MCF 10A (cell line): ENCODE data around the gene SOCS7. TPM values are rescaled to one million over a fixed set of nuclear protein-coding genes. Genes with fewer than 3 reads are reported as not detected.

Experiments used
- BruUV-seq: library from RNA; stranded (reverse); fragments of 400-500 nt; replicated peaks from 2 replicates; lab custom pipeline; 2021; lab: Mats Ljungman, UMichigan
- CTCF ChIA-PET: fragments of 300-600 bp; sonication (Branson Sonifier 250); formaldehyde crosslinking; extraction: SDS; loops from one replicate; lab custom pipeline; 2021; ENCODE audit warnings: antibody characterized with exemption, inconsistent platforms; lab: Yijun Ruan, JAX
- POLR2A ChIA-PET: fragments of 300-600, 350-650 bp; sonication (Branson Sonifier 250); formaldehyde crosslinking; extraction: SDS; loops from one replicate; lab custom pipeline; 2020; ENCODE audit warnings: antibody characterized with exemption, inconsistent platforms; lab: Yijun Ruan, JAX
- DNase-seq: peaks from one replicate; pipeline ENCODE4 v3.0.0-alpha.2; 2018; ENCODE audit not compliant: unreplicated experiment
- H3K27ac Mint-ChIP-seq: one replicate; pipeline ENCODE4 v1.8.0; 2022; ENCODE audit warnings: mild to moderate bottlenecking, low read depth, mixed read lengths; ENCODE audit not compliant: unreplicated experiment
- H3K27me3 Mint-ChIP-seq: one replicate; pipeline ENCODE4 v1.8.0; 2022; ENCODE audit warnings: mixed read lengths; ENCODE audit not compliant: insufficient read depth, unreplicated experiment
- H3K36me3 Mint-ChIP-seq: one replicate; pipeline ENCODE4 v1.8.0; 2022; ENCODE audit warnings: mild to moderate bottlenecking, moderate library complexity, mixed read lengths; ENCODE audit not compliant: insufficient read depth, unreplicated experiment
- H3K4me1 Mint-ChIP-seq: one replicate; pipeline ENCODE4 v1.8.0; 2022; ENCODE audit warnings: mixed read lengths; ENCODE audit not compliant: insufficient read depth, unreplicated experiment
- H3K4me3 Mint-ChIP-seq: one replicate; pipeline ENCODE4 v1.8.0; 2022; ENCODE audit warnings: mild to moderate bottlenecking, moderate library complexity, mixed read lengths; ENCODE audit not compliant: unreplicated experiment
- H3K9me3 Mint-ChIP-seq: one replicate; pipeline ENCODE4 v1.8.0; 2022; ENCODE audit warnings: mixed read lengths; ENCODE audit not compliant: unreplicated experiment
- CTCF ChIP-seq: fragments of 200-600 bp; IDR thresholded peaks from one replicate; pipeline ENCODE4 v1.8.0; 2022; ENCODE audit warnings: antibody characterized with exemption, mild to moderate bottlenecking; ENCODE audit not compliant: unreplicated experiment
- intact Hi-C: fragments of 100-400 bp; cut with micrococcal nuclease; formaldehyde crosslinking; loops from 2 replicates; pipeline ENCODE4 v1.14.1; 2022
- total RNA-seq: library from RNA; stranded (reverse); gene quantifications from 2 replicates; pipeline ENCODE4 v1.2.3, GENCODE V29; 2022

SOCS7 gene
- total RNA-seq, 1 experiment from 2014 or later = 26.2 TPM

GRCh38 chr17:38353086-38353604 is 1.5 kb downstream of the SOCS7 start:
- DNase-seq = no peak
- BruUV-seq = no TSS peak
- no peak for TF ChIP-seq CTCF
- intact Hi-C loops = no loop called here
- peak overlapping the region; percentile 81 for H3K4me3 Mint-ChIP-seq
- ChIA-PET POLR2A (interaction anchor here (0.9 to 1.6 kb wide), 7 partner anchors 8 to 501 kb away, joined by 3 to 5 read pairs (median 3); partner anchors contain the start of gene RPL23), CTCF (interaction anchor here (0.5 to 2.2 kb wide), 5 partner anchors 13 to 1837 kb away, joined by 3 to 7 read pairs (median 5); no protein-coding TSS in a partner anchor)
- H3K27ac Mint-ChIP-seq = peak overlapping the region; percentile 19
- no peaks in the 10 kb centered on the region for H3K9me3 Mint-ChIP-seq
- peaks cover 41% of the 10 kb centered on the region for H3K4me1 Mint-ChIP-seq
- H3K36me3 Mint-ChIP-seq = no peaks in the 10 kb centered on the region
- H3K27me3 Mint-ChIP-seq = no peaks in the 10 kb centered on the region

- no peak for TF ChIP-seq CTCF
- no peak for DNase-seq
- intact Hi-C loops = no loop called here
- Mint-ChIP-seq H3K36me3 (no peaks in the 10 kb centered on the region), H3K4me3 (peak overlapping the region; percentile 81), H3K4me1 (peaks cover 44% of the 10 kb centered on the region), H3K27ac (no peak overlapping the region), H3K9me3 (no peaks in the 10 kb centered on the region), H3K27me3 (no peaks in the 10 kb centered on the region)
- no TSS peak for BruUV-seq
- ChIA-PET CTCF (interaction anchor here (0.6 to 2.2 kb wide), 3 partner anchors 61 to 130 kb away, joined by 3 to 7 read pairs (median 6); no protein-coding TSS in a partner anchor), POLR2A (interaction anchor here (1.1 to 1.6 kb wide), 4 partner anchors 11 to 500 kb away, joined by 3 to 5 read pairs (median 4); partner anchors contain the start of gene RPL23)
These were observed 2.0 kb downstream of the SOCS7 start for GRCh38 chr17:38353668-38354067.

- H3K4me1 Mint-ChIP-seq = peaks cover 51% of the 10 kb centered on the region
- H3K27me3 Mint-ChIP-seq = no peaks in the 10 kb centered on the region
- no peak for DNase-seq
- intact Hi-C loops = no loop called here
- TF ChIP-seq CTCF = no peak
- H3K27ac Mint-ChIP-seq = no peak overlapping the region
- H3K9me3 Mint-ChIP-seq = no peaks in the 10 kb centered on the region
- no peaks in the 10 kb centered on the region for H3K36me3 Mint-ChIP-seq
- POLR2A ChIA-PET = interaction anchor here (0.7 to 1.4 kb wide), 3 partner anchors 9 to 335 kb away, joined by 3 to 4 read pairs (median 4); no protein-coding TSS in a partner anchor
- CTCF ChIA-PET = interaction anchor here (0.6 to 2.3 kb wide), 6 partner anchors 9 to 91 kb away, joined by 3 to 8 read pairs (median 4); no protein-coding TSS in a partner anchor
- H3K4me3 Mint-ChIP-seq = peak overlapping the region; percentile 81
- BruUV-seq = no TSS peak
These were observed 2.8 kb downstream of the SOCS7 start for GRCh38 chr17:38354466-38354865.

- CTCF ChIA-PET = interaction anchor here (0.6 to 2.3 kb wide), 7 partner anchors 9 to 311 kb away, joined by 3 to 8 read pairs (median 3); no protein-coding TSS in a partner anchor
- Mint-ChIP-seq H3K4me1 (peaks cover 49% of the 10 kb centered on the region), H3K27ac (no peak overlapping the region), H3K4me3 (no peak overlapping the region), H3K36me3 (no peaks in the 10 kb centered on the region), H3K9me3 (no peaks in the 10 kb centered on the region), H3K27me3 (no peaks in the 10 kb centered on the region)
- intact Hi-C loops = no loop called here
- DNase-seq = no peak
- BruUV-seq = no TSS peak
- POLR2A ChIA-PET = interaction anchor here (1.1 kb wide), 1 partner anchor 9 kb away, joined by 4 read pairs; no protein-coding TSS in a partner anchor
- no peak for TF ChIP-seq CTCF
These were observed 3.6 kb downstream of the SOCS7 start for GRCh38 chr17:38355251-38355650.
